ENCODE measurements around the gene SCO1. TPM values are rescaled to one million over a fixed set of nuclear protein-coding genes. Genes with fewer than 3 reads are reported as not detected.

SCO1 gene
- 52.5 to 61.9 TPM (median 59.6 TPM) in 5 replicates for total RNA-seq (2022; extraction: Qiagen RNA extraction)

GRCh38 chr17:10697092-10698081, at the start of gene SCO1, which contains the start of gene ADPRM:
Gene SCO1 (minus strand): TSS chr17:10697533. CDS start chr17:10697507, 26 bp downstream.
Gene ADPRM (plus strand): TSS chr17:10697594. CDS start chr17:10704927, 7,333 bp downstream.

DNA sequence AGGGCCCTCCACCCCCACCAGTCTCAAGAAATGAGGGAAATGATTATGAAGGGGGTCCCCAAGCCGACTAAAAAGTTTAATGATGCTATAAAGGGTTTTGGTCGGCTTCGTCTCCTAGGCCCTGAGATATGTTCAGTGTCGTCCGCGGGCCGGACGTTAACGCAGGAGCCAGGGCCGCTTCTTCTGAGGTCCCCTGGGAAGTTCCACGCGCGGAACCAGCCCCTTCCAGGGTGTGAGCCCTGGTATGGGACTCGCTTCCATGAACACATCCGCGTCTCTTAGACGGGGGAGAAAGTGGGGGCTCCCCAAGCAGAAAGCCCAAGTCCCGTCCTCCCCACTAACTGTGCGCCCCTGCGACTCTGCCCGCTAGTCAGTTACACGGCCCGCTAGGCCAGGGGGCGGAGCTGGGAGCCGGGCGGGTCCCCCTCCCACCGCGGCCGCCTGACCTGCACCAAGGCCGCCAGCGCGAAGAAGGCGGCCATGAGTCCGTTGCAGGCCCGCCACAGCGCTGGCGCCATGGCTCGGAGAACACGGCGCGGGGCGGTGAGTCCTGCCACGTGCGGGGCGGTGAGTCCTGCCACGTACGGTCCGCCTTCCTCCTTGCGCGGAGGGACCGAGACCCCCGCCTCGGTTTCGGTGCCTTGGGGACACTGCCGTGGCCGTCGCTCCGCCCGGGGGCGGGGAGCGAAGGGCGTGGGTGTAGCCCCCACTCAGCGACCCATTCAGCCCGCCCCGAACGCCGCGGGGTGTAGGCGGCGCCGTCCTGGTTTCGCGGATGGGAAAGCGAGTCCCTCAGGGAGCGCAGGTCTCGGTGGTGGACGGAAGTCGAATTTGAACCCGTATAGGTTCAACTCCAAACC, 32.2 kb upstream of the SCO1 start, which contains the start of gene TMEM220:
Gene TMEM220 (minus strand): TSS at position 690 of the 860 bp plus-strand sequence. CDS start 172 bp downstream, at position 518.

DNA sequence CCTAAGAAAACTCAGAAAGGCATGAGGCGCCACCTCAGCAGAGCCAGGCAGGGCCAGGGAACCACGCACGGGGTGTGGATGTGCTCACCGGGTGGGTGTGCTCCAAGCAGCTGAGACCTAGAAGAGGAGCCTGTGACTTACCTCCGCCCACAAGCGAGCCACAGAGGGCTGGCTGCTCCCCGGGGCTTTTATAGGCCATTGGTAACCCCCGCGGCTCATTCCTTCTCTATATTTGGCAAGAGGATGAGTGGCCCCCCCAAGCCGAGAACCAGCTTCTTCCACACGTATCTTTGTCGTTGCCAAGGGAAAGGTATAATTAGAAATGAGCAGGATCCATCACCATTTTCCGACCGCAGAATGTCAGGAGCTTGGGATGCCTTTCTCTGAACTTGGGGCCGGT, 40.2 kb downstream of the SCO1 start, which contains the start of gene MYH3:
Gene MYH3 (minus strand): TSS at position 162 of the 400 bp plus-strand sequence. CDS start 2,245 bp downstream, outside the sequence.

Other genes with a start within 250 kb of the SCO1 start
- gene MYH4, start 228.0 kb downstream of the SCO1 start, total RNA-seq (2022; extraction: Qiagen RNA extraction) = not detected in 5 replicates
- gene MYH1, start 179.0 kb downstream of the SCO1 start, total RNA-seq (2022; extraction: Qiagen RNA extraction) = not detected in 5 replicates
- gene MYH2, start 147.9 kb downstream of the SCO1 start, total RNA-seq (2022; extraction: Qiagen RNA extraction) = not detected in 5 replicates
- 0.70 to 1.4 TPM (median 0.96 TPM) in 5 replicates for gene MYH3, start 40.2 kb downstream of the SCO1 start, total RNA-seq (2022; extraction: Qiagen RNA extraction)
- 5.9 to 9.1 TPM (median 8.3 TPM) in 5 replicates for gene ADPRM, start 61 bp upstream of the SCO1 start, total RNA-seq (2022; extraction: Qiagen RNA extraction)
- 1.9 to 3.9 TPM (median 3.3 TPM) in 5 replicates for gene TMEM220, start 32.5 kb upstream of the SCO1 start, total RNA-seq (2022; extraction: Qiagen RNA extraction)
- not detected in 5 replicates for gene TMEM238L, start 106.6 kb upstream of the SCO1 start, total RNA-seq (2022; extraction: Qiagen RNA extraction)
- gene PIRT, start 140.6 kb upstream of the SCO1 start, total RNA-seq (2022; extraction: Qiagen RNA extraction) = not detected in 5 replicates

All from A549 treated with CORT108297 at 1 μM for 4 hours (cell line).